GM12878 (cell line): ENCODE data around the gene CFDP1. TPM values are rescaled to one million over a fixed set of nuclear protein-coding genes. Genes with fewer than 3 reads are reported as not detected.

ENCODE experiments used
- ATAC-seq: fragments of 200-7000 bp; cut with Tn5 transposase; 3 replicates; pipeline ENCODE4 v1.9.1; 2020; ENCODE audit warnings: mild to moderate bottlenecking, moderate library complexity
- BruUV-seq: library from RNA; stranded (reverse); fragments of 400-500 nt; replicated peaks from 2 replicates; lab custom pipeline; 2021; lab: Mats Ljungman, UMichigan
- CTCF ChIA-PET: fragments of 300-600 bp; sonication (Branson Sonifier 250); formaldehyde crosslinking; extraction: SDS; loops from one replicate; lab custom pipeline; 2021; ENCODE audit warnings: inconsistent platforms; lab: Yijun Ruan, JAX
- POLR2A ChIA-PET: fragments of 350-600 bp; formaldehyde crosslinking; extraction: SDS; loops from one replicate; lab custom pipeline; 2021; ENCODE audit warnings: inconsistent platforms; lab: Charles Lee
- RAD21 ChIA-PET: fragments of 300-600 bp; sonication (Branson Sonifier 250); formaldehyde crosslinking; loops from one replicate; lab custom pipeline; 2023; ENCODE audit warnings: antibody characterized with exemption; ENCODE audit not compliant: unreplicated experiment; lab: Charles Lee
- SMC1A ChIA-PET: fragments of 300-600 bp; sonication (Branson Sonifier 250); formaldehyde crosslinking; loops from one replicate; lab custom pipeline; 2023; ENCODE audit not compliant: unreplicated experiment, uncharacterized antibody; lab: Charles Lee
- DNase-seq: peaks from one replicate; pipeline ENCODE4 v3.0.0-alpha.2; 2011; ENCODE audit warnings: low read depth, low spot score
- FAIRE-seq: peaks from 3 replicates; lab custom pipeline; 2011; peaks lifted over from hg19 to GRCh38; lab: Jason Lieb, UNC
- H2AFZ ChIP-seq: 2 replicates; pipeline ENCODE4 v1.6.0; 2011; ENCODE audit warnings: low read depth, low read length, control low read depth; ENCODE audit not compliant: control insufficient read depth
- H3K27ac ChIP-seq: 2 replicates; pipeline ENCODE4 v1.5.1; 2011; ENCODE audit warnings: control low read depth; ENCODE audit not compliant: control insufficient read depth, insufficient read depth
- H3K27me3 ChIP-seq, 2 experiments: replicated peaks in 1 of 2; 2 replicates each; pipeline versions ENCODE4 v1.6.0 to v1.6.1; 2011; ENCODE audit warnings: low read length in 1 of 2; ENCODE audit not compliant: control insufficient read depth in 2 of 2, insufficient read depth in 2 of 2
- H3K36me3 ChIP-seq, 2 experiments: 2 replicates each; pipeline ENCODE4 v1.5.1; 2011; ENCODE audit warnings: low read length in 1 of 2; ENCODE audit not compliant: control insufficient read depth in 2 of 2, insufficient read depth in 2 of 2
- H3K4me1 ChIP-seq: 2 replicates; pipeline ENCODE4 v1.6.1; 2011; ENCODE audit warnings: mild to moderate bottlenecking, low read length, moderate library complexity, mixed read lengths; ENCODE audit not compliant: control insufficient read depth, insufficient read depth
- H3K4me2 ChIP-seq: 2 replicates; pipeline ENCODE4 v1.6.0; 2011; ENCODE audit warnings: control low read depth; ENCODE audit not compliant: control insufficient read depth, insufficient read depth
- H3K4me3 ChIP-seq: fragments of 200-600 bp; sonication (generic); 2 replicates; pipeline ENCODE4 v1.5.1; 2016
- H3K79me2 ChIP-seq: 2 replicates; pipeline ENCODE4 v1.6.0; 2011; ENCODE audit warnings: low read length; ENCODE audit not compliant: control insufficient read depth, insufficient read depth
- H3K9ac ChIP-seq: 2 replicates; pipeline ENCODE4 v1.8.0; 2011; ENCODE audit warnings: low read length, control low read depth, mixed read lengths; ENCODE audit not compliant: control insufficient read depth, insufficient read depth
- H3K9me3 ChIP-seq: replicated peaks from 3 replicates; pipeline ENCODE4 v1.5.1; 2011; ENCODE audit warnings: mild to moderate bottlenecking, low read length; ENCODE audit not compliant: control insufficient read depth, insufficient read depth
- H4K20me1 ChIP-seq: 2 replicates; pipeline ENCODE4 v1.6.0; 2011; ENCODE audit not compliant: control insufficient read depth, insufficient read depth
- ELK1 ChIP-seq: IDR thresholded peaks from 2 replicates; pipeline ENCODE4 v1.6.1; 2012; ENCODE audit warnings: low read depth, low read length, improper control_type of control experiment
- IKZF2 ChIP-seq, 2 experiments: fragments of 450-650 bp; IDR thresholded peaks; 2 replicates each; pipeline ENCODE4 v1.6.1; 2017; ENCODE audit warnings: mild to moderate bottlenecking in 2 of 2, moderate library complexity in 2 of 2
- MTA2 ChIP-seq: fragments of 450-650 bp; IDR thresholded peaks from 2 replicates; pipeline ENCODE4 v1.6.1; 2016; ENCODE audit warnings: low read depth, mild to moderate bottlenecking, moderate library complexity
- MYC ChIP-seq: IDR thresholded peaks from 2 replicates; pipeline ENCODE4 v1.6.1; 2011; ENCODE audit warnings: mild to moderate bottlenecking, low read length, moderate library complexity, inconsistent platforms; ENCODE audit not compliant: insufficient read depth, insufficient replicate concordance, insufficient read length, severe bottlenecking
- NFIC ChIP-seq: IDR thresholded peaks from 2 replicates; pipeline ENCODE4 v1.6.1; 2012; ENCODE audit warnings: low read depth, mild to moderate bottlenecking, inconsistent platforms, low read length, moderate library complexity
- NKRF ChIP-seq: fragments of 450-650 bp; conservative IDR thresholded peaks from 2 replicates; pipeline ENCODE4 v1.6.1; 2017; ENCODE audit warnings: mild to moderate bottlenecking, moderate library complexity
- POLR2AphosphoS5 ChIP-seq: IDR thresholded peaks from 2 replicates; pipeline ENCODE4 v1.6.1; 2011; ENCODE audit warnings: mild to moderate bottlenecking, low read length, inconsistent platforms
- RB1 ChIP-seq: fragments of 450-650 bp; formaldehyde crosslinking; IDR thresholded peaks from 2 replicates; pipeline ENCODE4 v1.6.1; 2017; ENCODE audit warnings: mild to moderate bottlenecking, borderline replicate concordance
- RBBP5 ChIP-seq: fragments of 200-600 bp; sonication (generic); conservative IDR thresholded peaks from 2 replicates; pipeline ENCODE4 v1.6.1; 2016
- RCOR1 ChIP-seq: conservative IDR thresholded peaks from 2 replicates; pipeline ENCODE4 v1.6.1; 2012; ENCODE audit warnings: low read depth, low read length, improper control_type of control experiment
- SREBF1 ChIP-seq: IDR thresholded peaks from 2 replicates; pipeline ENCODE4 v1.6.1; 2012; ENCODE audit warnings: mild to moderate bottlenecking, low read length
- USF2 ChIP-seq: IDR thresholded peaks from 2 replicates; pipeline ENCODE4 v1.6.1; 2011; ENCODE audit warnings: low read depth, low read length, improper control_type of control experiment, borderline replicate concordance
- ZBTB33 ChIP-seq: fragments of 450-650 bp; IDR thresholded peaks from 2 replicates; pipeline ENCODE4 v1.6.1; 2017; ENCODE audit warnings: mild to moderate bottlenecking
- ZNF274 ChIP-seq: IDR thresholded peaks from one replicate; pipeline ENCODE4 v1.8.0; 2011; ENCODE audit not compliant: insufficient read length, insufficient read depth
- ZNF622 ChIP-seq: fragments of 450-650 bp; IDR thresholded peaks from 2 replicates; pipeline ENCODE4 v1.6.1; 2017; ENCODE audit warnings: mild to moderate bottlenecking, inconsistent platforms
- WGBS: methylation state at CpG from one replicate; pipeline ENCODE4 v1.1.6; 2016; ENCODE audit warnings: low lambda C conversion rate; ENCODE audit not compliant: insufficient replicate concordance, insufficient coverage; ENCODE audit errors: missing lambda C conversion rate; 5-methylcytosine and 5-hydroxymethylcytosine counted together
- in situ Hi-C: fragments of 300-500 bp; cut with MboI; formaldehyde crosslinking; loops from 9 replicates; pipeline ENCODE4 v1.14.3; 2018; ENCODE audit warnings: mixed read lengths
- intact Hi-C: fragments of 100-400 bp; cut with micrococcal nuclease; formaldehyde crosslinking; loops from one replicate; pipeline ENCODE4 v1.14.2; 2022; ENCODE audit not compliant: unreplicated experiment
- polyA plus RNA-seq, 11 experiments: library from polyadenylated mRNA; depleted of rRNA in 4 of 11; unstranded in 6 of 11; stranded (reverse) in 5 of 11; fragments of >200 nt; fragmentation: Nextera tagmentation in 4 of 11; fragmentation: Illumina TruSeq in 1 of 11; extraction: Ambion mirVana in 4 of 11; extraction: Trizol in 1 of 11; gene quantifications; 1 replicate in 1 of 11; 2 replicates in 10 of 11; pipeline versions ENCODE4 v1.2.1 to v1.2.3, GENCODE V29; 2011 to 2016; ENCODE audit warnings: inconsistent platforms in 2 of 11, missing spikeins in 2 of 11, low read depth in 1 of 11
- total RNA-seq, 4 experiments: library from RNA; depleted of rRNA in 3 of 4; stranded (reverse); fragments of >200 nt in 3 of 4; fragmentation: Illumina TruSeq in 1 of 4; extraction: Trizol in 1 of 4; gene quantifications; 2 replicates each; pipeline versions ENCODE4 v1.2.1 to v1.2.3, GENCODE V29; 2013 to 2021

Gene CFDP1
- total and polyA plus RNA-seq, 10 of the 15 experiments (the other 5 are each of a cell fraction or from before 2014, with no cell fraction given), result 22.3 to 64.8 (median 36.7) TPM

- ChIA-PET POLR2A (no interaction called here), CTCF (no interaction called here), RAD21 (interaction anchor here (1.1 kb wide), 1 partner anchor 8 kb away, joined by 3 read pairs; no protein-coding TSS in a partner anchor), SMC1A (no interaction called here)
- H3K79me2 ChIP-seq, result no peaks in the 10 kb centered on the region
- no peak overlapping the region for H3K9ac ChIP-seq
- no peaks in the 10 kb centered on the region for H3K27me3 ChIP-seq
- 0 out of 2 replicates have a peak, but pooled peaks cover 4% of the 10 kb centered on the region for H4K20me1 ChIP-seq
- 83% methylated on average over 3 of the region's 6 CpGs for WGBS
- H3K4me2 ChIP-seq, result no peak overlapping the region
- ATAC-seq (no peak), FAIRE-seq (no peak), DNase-seq (no peak)
- peaks cover 6% of the 10 kb centered on the region; the same call in 1 of the 2 replicates for H3K4me1 ChIP-seq
- no peak overlapping the region for H3K4me3 ChIP-seq
- no peak overlapping the region for H2AFZ ChIP-seq
- H3K36me3 ChIP-seq, result no peaks in the 10 kb centered on the region
- H3K9me3 ChIP-seq, result no peaks in the 10 kb centered on the region
- intact Hi-C loops, result no loop called here
- no peak overlapping the region for H3K27ac ChIP-seq
- BruUV-seq, result no TSS peak
- in situ Hi-C loops, result no loop called here
- TF ChIP-seq ZBTB33 (no peak), MYC (no peak), RB1 (no peak), RBBP5 (no peak), MTA2 (no peak), NFIC (no peak), IKZF2 (IDR thresholded peaks at IDR 0.05) (no peak), USF2 (no peak), ZNF274 (no peak), NKRF (no peak), ZNF622 (no peak), ELK1 (no peak), RCOR1 (no peak), SREBF1 (no peak), POLR2AphosphoS5 (no peak)
- TF ChIP-seq, all 136 proteins: peak for 0
Observed at GRCh38 chr16:75258807-75259141, 174.5 kb downstream of the CFDP1 start.
